Tibial nerve (tissue), 3 donors: ENCODE results near the gene IL36G.

Experiments
- POLR2A ChIP-seq, 2 donors: fragments of 450-650 bp; IDR thresholded peaks; one replicate each; pipeline ENCODE4 v1.6.1; 2017; ENCODE audit warnings: antibody characterized with exemption in 2 of 2, mild to moderate bottlenecking in 2 of 2, moderate library complexity in 2 of 2
- TF ChIP-seq, protein P1 (sequence below), 5 experiments: fragments of 200-600 bp in 3 of 5; fragments of 450-650 bp in 2 of 5; sonication (generic) in 3 of 5; IDR thresholded peaks; one replicate each; pipeline ENCODE4 v1.5.1; 2016 to 2019; ENCODE audit warnings: antibody characterized with exemption in 5 of 5, mild to moderate bottlenecking in 3 of 5, moderate library complexity in 2 of 5

GRCh38 chr2:112972423-112973086 lies 5.3 kb upstream of the IL36G start:
- TF ChIP-seq, protein P1, sequence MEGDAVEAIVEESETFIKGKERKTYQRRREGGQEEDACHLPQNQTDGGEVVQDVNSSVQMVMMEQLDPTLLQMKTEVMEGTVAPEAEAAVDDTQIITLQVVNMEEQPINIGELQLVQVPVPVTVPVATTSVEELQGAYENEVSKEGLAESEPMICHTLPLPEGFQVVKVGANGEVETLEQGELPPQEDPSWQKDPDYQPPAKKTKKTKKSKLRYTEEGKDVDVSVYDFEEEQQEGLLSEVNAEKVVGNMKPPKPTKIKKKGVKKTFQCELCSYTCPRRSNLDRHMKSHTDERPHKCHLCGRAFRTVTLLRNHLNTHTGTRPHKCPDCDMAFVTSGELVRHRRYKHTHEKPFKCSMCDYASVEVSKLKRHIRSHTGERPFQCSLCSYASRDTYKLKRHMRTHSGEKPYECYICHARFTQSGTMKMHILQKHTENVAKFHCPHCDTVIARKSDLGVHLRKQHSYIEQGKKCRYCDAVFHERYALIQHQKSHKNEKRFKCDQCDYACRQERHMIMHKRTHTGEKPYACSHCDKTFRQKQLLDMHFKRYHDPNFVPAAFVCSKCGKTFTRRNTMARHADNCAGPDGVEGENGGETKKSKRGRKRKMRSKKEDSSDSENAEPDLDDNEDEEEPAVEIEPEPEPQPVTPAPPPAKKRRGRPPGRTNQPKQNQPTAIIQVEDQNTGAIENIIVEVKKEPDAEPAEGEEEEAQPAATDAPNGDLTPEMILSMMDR (IDR thresholded peaks at IDR 0.05): no peak
- no peak for TF ChIP-seq POLR2A (IDR thresholded peaks at IDR 0.05)
